Measurements from ENCODE around the gene C19orf18. TPM values are rescaled to one million over a fixed set of nuclear protein-coding genes. Genes with fewer than 3 reads are reported as not detected.
"Not testable (repeated sequence)": the region's sequence is repeated elsewhere in the genome, so short reads cannot be mapped to it uniquely, and the experiment has no call there.

The C19orf18 gene
- total and polyA plus RNA-seq, 4 donors, result 0.40 to 4.8 (median 1.5) TPM

DNA sequence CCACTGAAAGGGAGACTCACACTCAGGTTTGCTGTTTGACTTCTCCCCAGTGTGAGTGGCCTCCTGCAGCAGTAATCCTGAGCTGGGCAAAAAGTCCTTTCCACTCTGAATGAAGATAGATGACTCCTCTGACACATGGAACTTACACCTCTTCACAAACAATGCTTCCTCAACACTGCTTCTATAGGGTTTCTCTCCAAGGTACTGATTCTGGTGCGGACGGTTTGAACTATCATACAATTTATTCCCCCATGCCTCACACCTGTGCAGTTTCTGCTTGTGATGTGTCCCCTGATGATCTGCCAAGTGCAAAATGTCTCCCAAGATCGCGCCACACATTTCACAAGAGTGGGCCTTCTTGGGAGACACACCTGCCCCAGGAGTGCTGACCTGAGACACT lies 46.7 kb downstream of the C19orf18 start:
- Histone ChIP-seq H3K4me1 (ENCODE audit: control insufficient read depth, insufficient read depth, low read length) (no peaks in the 10 kb centered on the region), H3K4me3 (ENCODE audit: low read depth, low read length) (no peak overlapping the region), H3K27ac (ENCODE audit: low read depth, low read length) (no peak overlapping the region), H3K9me3 (ENCODE audit: control insufficient read depth, insufficient read depth, low read length) (no peaks in the 10 kb centered on the region), H3K36me3 (ENCODE audit: control insufficient read depth, insufficient read depth, low read length) (peaks cover 71% of the 10 kb centered on the region), H3K27me3 (ENCODE audit: control insufficient read depth, insufficient read depth, low read length) (no peaks in the 10 kb centered on the region)
- DNase-seq (ENCODE audit: low read depth in 4 of 6, low spot score in 6 of 6), result no peak
- WGBS (ENCODE audit: insufficient coverage), result 100% methylated on average over 4 of the region's 4 CpGs

DNA sequence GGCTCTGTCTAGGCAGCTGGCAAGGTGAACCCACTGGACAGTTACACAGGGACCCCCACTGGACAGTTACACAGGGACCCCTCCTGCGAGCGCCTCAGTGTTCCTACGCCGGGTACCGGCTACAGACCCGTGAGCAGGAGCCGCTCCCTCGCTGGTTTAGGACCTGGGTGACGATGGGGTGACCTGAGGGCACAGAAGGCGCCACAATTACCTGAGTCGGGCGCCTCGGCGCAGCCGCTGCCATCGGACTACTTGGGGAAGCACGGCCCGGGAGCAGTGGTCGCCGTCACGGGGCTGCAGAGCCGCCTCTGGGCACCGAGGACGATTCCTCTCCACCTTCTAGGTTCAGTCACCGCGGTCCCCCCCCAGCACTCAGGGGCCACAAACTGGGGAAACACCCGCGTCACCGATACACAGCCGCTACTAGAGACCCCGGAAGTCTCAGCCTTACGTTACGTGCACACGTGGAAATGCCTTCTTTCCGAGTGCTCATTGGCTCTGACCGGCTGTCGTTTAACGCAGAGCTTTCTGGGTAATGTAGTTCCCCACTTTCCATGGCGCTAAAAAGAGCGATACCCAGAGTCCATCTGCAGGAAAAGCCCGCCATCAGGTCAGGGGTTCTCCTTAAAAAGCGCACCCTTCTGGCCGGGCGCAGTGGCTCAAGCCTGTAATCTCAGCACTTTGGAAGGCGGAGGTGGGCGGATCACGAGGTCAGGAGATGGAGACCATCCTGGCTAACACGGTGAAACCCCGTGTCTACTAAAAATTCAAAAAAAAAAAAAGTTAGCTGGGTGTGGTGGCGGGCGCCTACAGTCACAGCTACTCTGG lies 58.0 kb downstream of the C19orf18 start, which contains the start of gene ZNF417:
TSS of gene ZNF417 (minus strand) at position 425 of the 828 bp plus-strand sequence. CDS start at position 244, 181 bp downstream.
- Histone ChIP-seq H3K4me3 (ENCODE audit: low read depth, low read length) (peak within 1 kb of the TSS; percentile 70), H3K36me3 (ENCODE audit: control insufficient read depth, insufficient read depth, low read length) (peaks cover 37% of the 10 kb centered on the region)
- under 1% methylated on average over 47 of the region's 51 CpGs for WGBS (ENCODE audit: insufficient coverage)
- not testable (repeated sequence) for H3K27me3 ChIP-seq (ENCODE audit: control insufficient read depth, insufficient read depth, low read length); H3K4me1 ChIP-seq (ENCODE audit: control insufficient read depth, insufficient read depth, low read length); H3K27ac ChIP-seq (ENCODE audit: low read depth, low read length); H3K9me3 ChIP-seq (ENCODE audit: control insufficient read depth, insufficient read depth, low read length)
- peak; percentile 84 to 99 (median 90) for DNase-seq (ENCODE audit: low read depth in 4 of 6, low spot score in 6 of 6)

DNA sequence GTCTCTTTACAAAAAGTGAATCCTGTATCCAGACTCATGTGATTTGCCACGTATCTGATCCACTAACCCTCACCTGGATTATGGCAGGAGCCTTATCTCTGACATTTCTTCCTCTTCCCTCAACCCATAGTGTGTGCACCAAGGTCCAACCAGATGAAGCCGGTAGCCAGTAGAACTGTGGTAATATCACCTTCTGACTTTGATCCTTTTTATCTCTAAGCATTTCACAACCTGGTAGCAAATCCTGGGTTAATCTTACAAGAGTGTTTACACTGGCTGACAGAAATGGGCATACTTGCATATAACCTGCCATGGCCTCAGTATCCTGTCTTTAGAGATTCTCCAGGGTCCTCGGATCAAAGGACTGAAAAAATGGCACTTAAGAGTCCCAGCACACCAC lies 59.8 kb downstream of the C19orf18 start:
- H3K4me3 ChIP-seq (ENCODE audit: low read depth, low read length), result no peak overlapping the region
- WGBS (ENCODE audit: insufficient coverage), result 96% methylated on average over 3 of the region's 3 CpGs
- peaks cover 7% of the 10 kb centered on the region for H3K4me1 ChIP-seq (ENCODE audit: control insufficient read depth, insufficient read depth, low read length)
- no peak overlapping the region for H3K27ac ChIP-seq (ENCODE audit: low read depth, low read length)
- no peaks in the 10 kb centered on the region for H3K9me3 ChIP-seq (ENCODE audit: control insufficient read depth, insufficient read depth, low read length)
- H3K27me3 ChIP-seq (ENCODE audit: control insufficient read depth, insufficient read depth, low read length), result no peaks in the 10 kb centered on the region
- no peak for DNase-seq (ENCODE audit: low read depth in 4 of 6, low spot score in 6 of 6)
- peaks cover 29% of the 10 kb centered on the region for H3K36me3 ChIP-seq (ENCODE audit: control insufficient read depth, insufficient read depth, low read length)

Other genes with a start within 250 kb of the C19orf18 start
- gene ZNF671, start 246.9 kb downstream of the C19orf18 start, total RNA-seq, result 10 to 100 TPM; 17.8 to 27.8 TPM
- 10 to 100 TPM; 21.2 to 23.4 TPM for gene ZNF671, start 246.9 kb downstream of the C19orf18 start, polyA plus RNA-seq (ENCODE audit: insufficient read length in 2 of 2)
- gene ZNF776, start 227.7 kb downstream of the C19orf18 start, total RNA-seq, result 10 to 100 TPM; 34.2 to 40.1 TPM
- gene ZNF776, start 227.7 kb downstream of the C19orf18 start, polyA plus RNA-seq (ENCODE audit: insufficient read length in 2 of 2), result 10 to 100 TPM; 22.1 to 25.9 TPM
- gene ZNF586, start 204.9 kb downstream of the C19orf18 start, total RNA-seq, result 10 to 100 TPM; 35.1 to 35.4 TPM
- gene ZNF586, start 204.9 kb downstream of the C19orf18 start, polyA plus RNA-seq (ENCODE audit: insufficient read length in 2 of 2), result 10 to 100 TPM; 12.4 to 19.4 TPM
- gene ZNF552, start 159.6 kb downstream of the C19orf18 start, total RNA-seq, result 10 to 100 TPM in 1 of 2 donors, 1 to 10 TPM in 1; 5.6 to 10.1 TPM
- 10 to 100 TPM in 1 of 2 donors, 1 to 10 TPM in 1; 3.4 to 11.6 TPM for gene ZNF552, start 159.6 kb downstream of the C19orf18 start, polyA plus RNA-seq (ENCODE audit: insufficient read length in 2 of 2)
- 10 to 100 TPM; 15.5 to 17.9 TPM for gene ZNF587B, start 144.2 kb downstream of the C19orf18 start, total RNA-seq
- 1 to 10 TPM; 4.8 to 7.9 TPM for gene ZNF587B, start 144.2 kb downstream of the C19orf18 start, polyA plus RNA-seq (ENCODE audit: insufficient read length in 2 of 2)
- 10 to 100 TPM; 29.8 to 32.2 TPM for gene ZNF587, start 124.7 kb downstream of the C19orf18 start, total RNA-seq
- gene ZNF587, start 124.7 kb downstream of the C19orf18 start, polyA plus RNA-seq (ENCODE audit: insufficient read length in 2 of 2), result 10 to 100 TPM; 20.4 to 33.5 TPM
- gene ZNF814, start 85.5 kb downstream of the C19orf18 start, total RNA-seq, result 10 to 100 TPM; 17.5 to 25.9 TPM
- gene ZNF814, start 85.5 kb downstream of the C19orf18 start, polyA plus RNA-seq (ENCODE audit: insufficient read length in 2 of 2), result 10 to 100 TPM; 40.3 to 61.5 TPM
- 10 to 100 TPM; 29.0 to 35.6 TPM for gene ZNF417, start 57.9 kb downstream of the C19orf18 start, total RNA-seq
- gene ZNF417, start 57.9 kb downstream of the C19orf18 start, polyA plus RNA-seq (ENCODE audit: insufficient read length in 2 of 2), result 10 to 100 TPM; 19.5 to 35.6 TPM
- gene ZNF418, start 39.1 kb downstream of the C19orf18 start, total RNA-seq, result 10 to 100 TPM; 27.4 to 28.7 TPM
- 10 to 100 TPM; 23.9 to 32.9 TPM for gene ZNF418, start 39.1 kb downstream of the C19orf18 start, polyA plus RNA-seq (ENCODE audit: insufficient read length in 2 of 2)
- 10 to 100 TPM; 11.1 to 12.3 TPM for gene ZNF256, start 26.8 kb downstream of the C19orf18 start, total RNA-seq
- 1 to 10 TPM; 7.4 to 8.9 TPM for gene ZNF256, start 26.8 kb downstream of the C19orf18 start, polyA plus RNA-seq (ENCODE audit: insufficient read length in 2 of 2)
- gene ZNF606, start 28.3 kb upstream of the C19orf18 start, total RNA-seq, result 10 to 100 TPM; 33.3 to 39.3 TPM
- 10 to 100 TPM; 23.2 to 25.1 TPM for gene ZNF606, start 28.3 kb upstream of the C19orf18 start, polyA plus RNA-seq (ENCODE audit: insufficient read length in 2 of 2)
- gene ZSCAN1, start 59.5 kb upstream of the C19orf18 start, total RNA-seq, result 1 to 10 TPM in 1 of 2 donors, under 1 TPM in 1; 0.79 to 3.0 TPM
- gene ZSCAN1, start 59.5 kb upstream of the C19orf18 start, polyA plus RNA-seq (ENCODE audit: insufficient read length in 2 of 2), result 10 to 100 TPM; 12.9 to 14.9 TPM
- 10 to 100 TPM; 10.8 to 21.4 TPM for gene ZNF135, start 84.7 kb upstream of the C19orf18 start, total RNA-seq
- 10 to 100 TPM; 15.1 to 26.1 TPM for gene ZNF135, start 84.7 kb upstream of the C19orf18 start, polyA plus RNA-seq (ENCODE audit: insufficient read length in 2 of 2)
- gene ZSCAN18, start 123.7 kb upstream of the C19orf18 start, total RNA-seq, result 100 to 1,000 TPM in 1 of 2 donors, 10 to 100 TPM in 1; 81.2 to 115 TPM
- 100 to 1,000 TPM; 124 to 151 TPM for gene ZSCAN18, start 123.7 kb upstream of the C19orf18 start, polyA plus RNA-seq (ENCODE audit: insufficient read length in 2 of 2)
- 10 to 100 TPM; 30.9 to 34.5 TPM for gene ZNF329, start 176.3 kb upstream of the C19orf18 start, total RNA-seq
- 10 to 100 TPM; 19.8 to 21.2 TPM for gene ZNF329, start 176.3 kb upstream of the C19orf18 start, polyA plus RNA-seq (ENCODE audit: insufficient read length in 2 of 2)
- gene ZNF274, start 208.5 kb upstream of the C19orf18 start, total RNA-seq, result 10 to 100 TPM; 18.8 to 25.0 TPM
- gene ZNF274, start 208.5 kb upstream of the C19orf18 start, polyA plus RNA-seq (ENCODE audit: insufficient read length in 2 of 2), result 10 to 100 TPM; 23.0 to 28.5 TPM